Measurements from ENCODE around the gene SCFD1. TPM values are rescaled to one million over a fixed set of nuclear protein-coding genes. Genes with fewer than 3 reads are reported as not detected.
A peak's percentile ranks its signal among the peaks of the same experiment; 100 is the strongest.
"Not testable (repeated sequence)": the region's sequence is repeated elsewhere in the genome, so short reads cannot be mapped to it uniquely, and the experiment has no call there.

Gene SCFD1
- total RNA-seq, 1 experiment from 2014 or later, result 126 TPM

- intact Hi-C loops (cut with micrococcal nuclease), result no loop called here
- TF ChIP-seq, protein P1, sequence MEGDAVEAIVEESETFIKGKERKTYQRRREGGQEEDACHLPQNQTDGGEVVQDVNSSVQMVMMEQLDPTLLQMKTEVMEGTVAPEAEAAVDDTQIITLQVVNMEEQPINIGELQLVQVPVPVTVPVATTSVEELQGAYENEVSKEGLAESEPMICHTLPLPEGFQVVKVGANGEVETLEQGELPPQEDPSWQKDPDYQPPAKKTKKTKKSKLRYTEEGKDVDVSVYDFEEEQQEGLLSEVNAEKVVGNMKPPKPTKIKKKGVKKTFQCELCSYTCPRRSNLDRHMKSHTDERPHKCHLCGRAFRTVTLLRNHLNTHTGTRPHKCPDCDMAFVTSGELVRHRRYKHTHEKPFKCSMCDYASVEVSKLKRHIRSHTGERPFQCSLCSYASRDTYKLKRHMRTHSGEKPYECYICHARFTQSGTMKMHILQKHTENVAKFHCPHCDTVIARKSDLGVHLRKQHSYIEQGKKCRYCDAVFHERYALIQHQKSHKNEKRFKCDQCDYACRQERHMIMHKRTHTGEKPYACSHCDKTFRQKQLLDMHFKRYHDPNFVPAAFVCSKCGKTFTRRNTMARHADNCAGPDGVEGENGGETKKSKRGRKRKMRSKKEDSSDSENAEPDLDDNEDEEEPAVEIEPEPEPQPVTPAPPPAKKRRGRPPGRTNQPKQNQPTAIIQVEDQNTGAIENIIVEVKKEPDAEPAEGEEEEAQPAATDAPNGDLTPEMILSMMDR (IDR thresholded peaks at IDR 0.05; ENCODE audit: unreplicated experiment), result no peak
- Mint-ChIP-seq H3K9me3 (ENCODE audit: unreplicated experiment) (no peaks in the 10 kb centered on the region), H3K27ac (ENCODE audit: low read depth, unreplicated experiment) (no peak overlapping the region), H3K4me1 (ENCODE audit: insufficient read depth, unreplicated experiment) (peaks cover 5% of the 10 kb centered on the region), H3K4me3 (ENCODE audit: unreplicated experiment) (no peak overlapping the region), H3K36me3 (ENCODE audit: insufficient read depth, unreplicated experiment) (peaks cover 52% of the 10 kb centered on the region), H3K27me3 (ENCODE audit: insufficient read depth, unreplicated experiment) (no peaks in the 10 kb centered on the region)
- no TSS peak for BruUV-seq (replicated peaks)
- POLR2A ChIA-PET, result interaction anchor here (1.3 to 2.6 kb wide), 3 partner anchors 18 to 22 kb away, joined by 3 to 17 read pairs (median 5); partner anchors contain the start of gene SCFD1
- CTCF ChIA-PET, result interaction anchor here (0.7 to 0.9 kb wide), 2 partner anchors 13 to 160 kb away, joined by 3 to 4 read pairs; no protein-coding TSS in a partner anchor
- DNase-seq (ENCODE audit: unreplicated experiment), result peak; percentile 49
These were observed 18.7 kb upstream of the SCFD1 start for GRCh38 chr14:30603402-30603801.

DNA sequence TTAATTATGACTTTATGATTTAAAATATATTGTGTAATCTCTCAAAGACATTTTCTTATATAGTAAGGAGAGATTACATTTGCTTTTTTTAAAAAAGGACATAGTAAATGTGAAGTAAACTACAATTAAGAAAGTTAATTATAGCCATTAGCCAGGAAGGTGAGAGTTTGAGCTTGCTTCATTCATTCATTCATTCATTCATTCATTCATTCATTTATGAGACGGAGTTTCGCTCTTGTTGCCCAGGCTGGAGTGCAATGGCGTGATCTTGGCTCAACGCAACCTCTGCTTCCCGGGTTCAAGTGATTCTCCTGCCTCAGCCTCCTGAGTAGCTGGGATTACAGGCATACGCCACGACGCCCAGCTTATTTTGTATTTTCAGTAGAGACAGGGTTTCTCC lies 17.4 kb upstream of the SCFD1 start:
- H3K9me3 Mint-ChIP-seq (ENCODE audit: unreplicated experiment); H3K27me3 Mint-ChIP-seq (ENCODE audit: insufficient read depth, unreplicated experiment); BruUV-seq (replicated peaks); DNase-seq (ENCODE audit: unreplicated experiment); H3K27ac Mint-ChIP-seq (ENCODE audit: low read depth, unreplicated experiment); H3K4me3 Mint-ChIP-seq (ENCODE audit: unreplicated experiment); intact Hi-C loops (cut with micrococcal nuclease): not testable (repeated sequence)
- ChIA-PET POLR2A (interaction anchor here (1.9 to 2.6 kb wide), 2 partner anchors 18 to 19 kb away, joined by 5 to 17 read pairs; partner anchors contain the start of gene SCFD1), CTCF (interaction anchor here (0.6 to 1.0 kb wide), 2 partner anchors 17 to 27 kb away, joined by 3 read pairs; partner anchors contain the start of gene SCFD1)
- Mint-ChIP-seq H3K36me3 (ENCODE audit: insufficient read depth, unreplicated experiment) (peaks cover 46% of the 10 kb centered on the region), H3K4me1 (ENCODE audit: insufficient read depth, unreplicated experiment) (peaks cover 18% of the 10 kb centered on the region)

DNA sequence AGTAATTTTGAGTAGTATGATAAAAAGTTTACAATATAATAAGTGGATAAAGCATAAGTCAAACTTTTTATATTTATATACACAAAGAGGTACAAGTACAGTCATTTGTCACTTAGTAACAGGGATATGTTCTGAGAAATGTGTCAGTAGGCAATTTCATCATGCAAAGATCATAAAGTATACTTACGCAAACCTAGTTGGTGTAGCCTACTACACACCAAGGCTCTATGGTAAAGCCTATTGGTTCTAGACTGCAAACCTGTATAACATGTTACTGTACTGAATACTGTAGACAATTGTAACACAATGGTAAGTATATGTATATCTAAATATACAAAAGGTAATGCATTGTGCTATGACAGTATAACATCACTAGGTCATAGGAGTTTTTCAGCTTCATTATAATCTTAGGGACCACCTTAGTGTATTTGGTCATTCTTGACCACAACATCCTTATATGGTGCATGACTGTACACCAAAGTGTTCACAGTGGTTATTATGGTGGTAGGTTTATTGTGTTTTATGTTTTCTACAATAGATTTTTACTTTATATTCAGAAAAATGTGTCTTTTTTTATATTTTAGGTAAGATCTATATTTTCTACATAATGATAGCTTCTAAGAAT lies 14.9 kb upstream of the SCFD1 start:
- Mint-ChIP-seq H3K36me3 (ENCODE audit: insufficient read depth, unreplicated experiment) (peaks cover 30% of the 10 kb centered on the region), H3K4me3 (ENCODE audit: unreplicated experiment) (no peak overlapping the region), H3K27me3 (ENCODE audit: insufficient read depth, unreplicated experiment) (no peaks in the 10 kb centered on the region), H3K27ac (ENCODE audit: low read depth, unreplicated experiment) (no peak overlapping the region), H3K4me1 (ENCODE audit: insufficient read depth, unreplicated experiment) (peaks cover 30% of the 10 kb centered on the region), H3K9me3 (ENCODE audit: unreplicated experiment) (no peaks in the 10 kb centered on the region)
- intact Hi-C loops (cut with micrococcal nuclease), result no loop called here
- BruUV-seq (replicated peaks), result no TSS peak
- ChIA-PET POLR2A (interaction anchor here (2.0 to 10.0 kb wide), 2 partner anchors 14 to 48 kb away, joined by 4 to 138 read pairs; partner anchors contain the start of genes G2E3 and SCFD1), CTCF (interaction anchor here (0.9 to 5.6 kb wide), 2 partner anchors 16 to 49 kb away, joined by 3 to 35 read pairs; partner anchors contain the start of gene SCFD1)
- TF ChIP-seq, protein P1 (IDR thresholded peaks at IDR 0.05; ENCODE audit: unreplicated experiment), result no peak
- DNase-seq (ENCODE audit: unreplicated experiment), result no peak

DNA sequence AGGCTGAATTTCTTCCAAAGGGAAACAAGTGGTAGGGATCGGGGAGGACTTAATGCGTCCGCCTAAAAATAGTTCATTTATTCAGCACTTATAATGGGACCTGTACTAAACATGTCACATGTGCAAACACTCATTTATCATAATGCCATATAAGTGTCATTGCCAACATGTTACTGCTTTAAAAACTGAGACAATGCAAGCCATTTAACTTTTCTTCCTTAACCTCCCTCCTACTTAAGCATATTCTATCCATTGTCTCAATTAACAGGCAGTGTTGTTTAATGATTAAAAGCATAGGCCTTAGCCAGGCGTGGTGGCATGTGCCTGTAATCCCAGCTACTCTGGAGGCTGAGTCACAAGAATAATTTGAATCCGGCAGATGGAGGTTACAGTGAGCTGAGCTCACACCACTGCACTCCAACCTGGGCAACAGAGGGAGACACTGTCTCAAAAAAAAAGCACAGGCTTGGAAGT lies 13.5 kb upstream of the SCFD1 start:
- peak; percentile 61 for DNase-seq (ENCODE audit: unreplicated experiment)
- no peaks in the 10 kb centered on the region for H3K27me3 Mint-ChIP-seq (ENCODE audit: insufficient read depth, unreplicated experiment)
- TF ChIP-seq, protein P1 (IDR thresholded peaks at IDR 0.05; ENCODE audit: unreplicated experiment), result peak; percentile 15
- H3K4me3 Mint-ChIP-seq (ENCODE audit: unreplicated experiment), result no peak overlapping the region
- no TSS peak for BruUV-seq (replicated peaks)
- peak overlapping the region; percentile 69 for H3K27ac Mint-ChIP-seq (ENCODE audit: low read depth, unreplicated experiment)
- peaks cover 30% of the 10 kb centered on the region for H3K4me1 Mint-ChIP-seq (ENCODE audit: insufficient read depth, unreplicated experiment)
- no peaks in the 10 kb centered on the region for H3K9me3 Mint-ChIP-seq (ENCODE audit: unreplicated experiment)
- H3K36me3 Mint-ChIP-seq (ENCODE audit: insufficient read depth, unreplicated experiment), result peaks cover 16% of the 10 kb centered on the region
- intact Hi-C loops (cut with micrococcal nuclease), result no loop called here
- POLR2A ChIA-PET, result interaction anchor here (1.0 to 10.0 kb wide), 6 partner anchors 8 to 50 kb away, joined by 3 to 138 read pairs (median 5); partner anchors contain the start of genes G2E3 and SCFD1
- CTCF ChIA-PET, result interaction anchor here (0.6 to 5.6 kb wide), 6 partner anchors 15 to 271 kb away, joined by 3 to 35 read pairs (median 4); partner anchors contain the start of gene SCFD1
